T-helper 2 cell treated with Interferon-gamma antibody and Interleukin-4, amounts not matched to agents 100 ng/mL and 5 ng/mL, for 36 hours (primary cell): ENCODE measurements around the gene SNHG17. TPM values are rescaled to one million over a fixed set of nuclear protein-coding genes. Genes with fewer than 3 reads are reported as not detected.
"Not testable (repeated sequence)": the region's sequence is repeated elsewhere in the genome, so short reads cannot be mapped to it uniquely, and the experiment has no call there.

Experiments used
- intact Hi-C: fragments of 100-400 bp; cut with micrococcal nuclease; formaldehyde crosslinking; loops from one replicate; pipeline ENCODE4 v1.15.1; 2023
- total RNA-seq: library from RNA; stranded (reverse); gene quantifications from 2 replicates; pipeline ENCODE4 v1.2.3, GENCODE V29; 2022

SNHG17 gene
- total RNA-seq, 1 donor from 2014 or later, result 48.6 TPM

DNA sequence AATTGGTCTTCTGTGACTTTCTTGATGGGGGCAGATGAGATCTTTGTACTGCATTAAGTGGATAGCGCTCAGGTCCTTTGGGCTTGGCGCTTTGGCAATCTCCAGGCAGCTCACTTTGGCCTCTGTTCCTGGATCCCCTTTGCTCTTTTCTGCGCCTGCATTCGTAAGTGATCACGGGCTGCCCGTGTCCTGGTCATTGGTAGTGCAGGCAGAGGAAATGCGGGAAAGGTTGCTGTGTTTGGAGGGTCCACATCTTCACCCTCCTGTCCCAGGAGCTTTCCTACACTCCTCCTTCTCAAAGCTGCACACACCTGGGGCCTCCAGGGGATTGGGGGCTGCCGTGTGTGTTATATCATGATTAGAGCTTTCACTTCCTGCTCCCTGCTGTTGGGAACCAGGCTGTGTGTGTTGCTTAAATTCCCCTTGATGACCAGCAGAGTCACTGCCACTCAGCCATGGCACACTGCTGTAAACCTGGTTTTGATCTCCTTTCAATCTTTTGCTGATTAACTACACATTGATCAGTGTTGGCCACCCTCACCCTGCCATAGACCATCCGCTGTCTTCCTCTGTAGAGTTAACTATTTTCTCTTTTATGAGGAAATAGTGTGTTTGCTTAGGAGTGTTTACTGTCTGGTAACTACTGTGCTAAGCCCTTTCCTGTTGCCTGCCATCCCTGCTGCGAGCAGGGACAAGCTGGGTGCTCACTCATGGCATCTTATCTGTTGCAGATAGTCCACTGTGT, 13.0 kb upstream of the SNHG17 start:
- intact Hi-C loops, result no loop called here

DNA sequence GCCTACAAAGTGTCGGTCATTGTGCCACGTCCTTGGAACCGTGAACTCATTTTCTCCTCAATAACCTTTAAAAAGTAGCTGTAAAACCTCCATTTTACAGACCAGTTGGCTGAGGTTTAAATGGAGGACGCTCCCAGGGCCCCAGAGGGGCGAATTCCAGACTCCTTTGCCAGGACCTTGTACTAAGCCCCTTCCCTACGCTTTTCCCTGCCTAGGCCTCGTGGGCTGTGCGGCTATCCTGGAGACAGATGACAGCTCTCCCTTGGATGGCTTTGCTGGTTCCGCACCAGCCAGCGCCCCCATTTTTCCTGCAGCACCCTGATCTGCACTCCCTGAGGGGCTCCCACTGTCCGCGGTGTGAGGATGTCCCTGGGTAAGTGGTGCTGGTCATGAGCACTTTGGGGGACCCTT, 12.1 kb upstream of the SNHG17 start:
- intact Hi-C loops, result no loop called here

GRCh38 chr20:38446441-38447209, 11.5 kb upstream of the SNHG17 start:
- intact Hi-C loops, result loop anchor here (1.0 kb wide), 3 partner anchors 11 to 413 kb away; partner anchors contain the start of genes RALGAPB, RPRD1B, SNHG17 and TTI1

DNA sequence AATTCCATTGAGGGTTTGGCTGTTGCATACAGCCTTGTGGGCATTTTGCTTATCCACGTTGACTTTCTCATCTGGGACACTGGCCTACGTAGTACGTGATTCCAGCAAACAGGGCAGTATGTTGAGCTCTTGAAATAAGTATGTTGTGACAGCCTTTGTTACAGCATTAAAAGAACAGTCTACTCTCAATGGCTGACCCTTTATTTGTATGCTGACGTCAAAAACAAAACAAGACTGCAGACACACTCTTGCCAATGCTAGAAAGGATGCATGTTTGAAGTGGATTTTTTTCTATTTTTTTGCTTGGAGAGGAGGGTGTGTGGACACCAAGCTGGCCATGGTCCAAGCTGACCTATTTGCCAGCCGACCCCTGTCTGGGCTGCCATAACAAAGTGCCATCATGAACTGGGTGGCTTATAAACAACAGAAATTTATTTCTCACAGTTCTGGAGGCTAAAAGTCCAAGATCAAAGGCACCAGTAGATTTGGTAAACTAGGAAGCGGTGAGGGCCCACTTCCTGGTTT, 10.8 kb upstream of the SNHG17 start:
- intact Hi-C loops, result loop anchor here (1.0 kb wide), 3 partner anchors 11 to 413 kb away; partner anchors contain the start of genes RALGAPB, RPRD1B, SNHG17 and TTI1

- intact Hi-C loops, result no loop called here
Observed at GRCh38 chr20:38445381-38445796, 10.3 kb upstream of the SNHG17 start.

- intact Hi-C loops, result no loop called here
Observed at GRCh38 chr20:38441916-38442315, 6.8 kb upstream of the SNHG17 start.

- intact Hi-C loops, result not testable (repeated sequence)
Observed at GRCh38 chr20:38441110-38441509, 6.0 kb upstream of the SNHG17 start.

- intact Hi-C loops, result no loop called here
Observed at GRCh38 chr20:38437796-38438195, 2.7 kb upstream of the SNHG17 start.

DNA sequence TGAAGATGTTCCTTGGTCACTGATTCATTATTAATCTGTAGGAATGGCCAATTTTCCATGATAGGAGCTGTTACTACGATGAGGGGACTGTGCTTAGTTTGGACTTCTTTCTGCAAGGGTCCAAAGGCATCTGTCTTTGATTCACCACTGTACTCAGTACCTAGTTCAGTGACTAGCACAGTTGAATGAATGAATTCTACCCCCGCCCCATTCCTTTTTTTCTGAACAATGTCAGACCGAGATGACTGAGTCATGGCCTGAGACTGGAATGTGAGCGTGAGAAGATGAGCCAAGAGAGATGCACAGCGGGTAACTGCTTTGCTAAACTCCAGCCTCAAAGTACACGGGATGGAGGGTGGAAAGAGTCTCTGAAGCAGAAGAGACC, 419 bp upstream of the SNHG17 start:
- intact Hi-C loops, result loop anchor here (1.0 kb wide), 1 partner anchor 11 kb away; no protein-coding TSS in a partner anchor

DNA sequence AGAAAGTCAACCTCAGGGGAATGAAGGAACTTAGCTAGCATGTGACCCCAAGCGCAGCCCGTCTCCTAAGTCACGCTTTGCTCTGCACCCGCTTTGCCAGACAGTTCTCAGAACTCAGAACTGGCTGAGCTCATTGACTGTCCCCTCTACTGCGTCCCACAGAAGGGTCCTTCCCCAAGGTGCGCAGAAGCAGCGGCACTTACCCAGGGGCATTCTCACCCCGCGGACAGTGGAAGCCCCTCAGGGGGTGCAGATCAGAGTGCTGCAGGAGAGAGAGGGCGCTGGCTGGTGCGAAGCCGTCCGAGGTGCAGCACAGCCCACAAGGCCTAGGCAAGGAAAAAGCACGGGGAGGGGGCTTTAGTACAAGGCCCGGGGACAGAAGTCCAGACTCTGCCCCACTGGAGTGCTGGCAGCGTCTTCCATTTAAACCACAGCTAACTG, 807 bp downstream of the SNHG17 start:
- intact Hi-C loops, result no loop called here

DNA sequence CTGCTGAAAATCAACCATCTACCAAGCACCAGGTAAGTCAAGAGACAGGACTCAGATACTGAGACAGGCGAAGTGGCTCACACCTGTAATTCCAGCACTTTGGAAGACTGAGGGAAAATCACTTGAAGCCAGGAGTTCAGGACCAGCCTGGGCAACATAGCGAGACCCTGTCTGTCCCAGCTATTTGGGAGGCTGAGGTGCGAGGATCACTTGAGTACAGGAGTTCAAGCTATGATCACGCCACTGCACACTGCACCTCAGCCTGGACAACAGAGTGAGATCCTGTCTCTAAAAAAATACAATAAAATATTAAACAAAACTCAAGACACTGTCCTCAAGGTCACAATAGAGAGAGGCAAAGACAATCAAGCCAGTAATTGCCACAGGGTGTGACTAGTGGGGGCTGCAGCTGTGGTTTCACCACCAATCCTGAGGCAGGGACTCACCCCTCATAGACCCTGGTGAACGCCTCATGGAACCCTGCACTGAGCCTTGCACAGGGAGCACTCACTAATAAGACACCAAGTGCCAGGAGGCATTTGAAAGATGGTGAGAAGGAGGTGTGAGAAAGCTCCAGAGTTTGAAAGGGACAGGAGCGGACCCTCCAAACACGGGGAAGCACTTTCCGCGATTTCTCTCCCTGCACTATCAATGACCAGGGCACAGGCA, 1.7 kb downstream of the SNHG17 start:
- intact Hi-C loops, result no loop called here

- intact Hi-C loops, result not testable (repeated sequence)
Observed at GRCh38 chr20:38432870-38433269, 2.3 kb downstream of the SNHG17 start.

GRCh38 chr20:38432292-38432691, 2.8 kb downstream of the SNHG17 start:
- intact Hi-C loops, result no loop called here

DNA sequence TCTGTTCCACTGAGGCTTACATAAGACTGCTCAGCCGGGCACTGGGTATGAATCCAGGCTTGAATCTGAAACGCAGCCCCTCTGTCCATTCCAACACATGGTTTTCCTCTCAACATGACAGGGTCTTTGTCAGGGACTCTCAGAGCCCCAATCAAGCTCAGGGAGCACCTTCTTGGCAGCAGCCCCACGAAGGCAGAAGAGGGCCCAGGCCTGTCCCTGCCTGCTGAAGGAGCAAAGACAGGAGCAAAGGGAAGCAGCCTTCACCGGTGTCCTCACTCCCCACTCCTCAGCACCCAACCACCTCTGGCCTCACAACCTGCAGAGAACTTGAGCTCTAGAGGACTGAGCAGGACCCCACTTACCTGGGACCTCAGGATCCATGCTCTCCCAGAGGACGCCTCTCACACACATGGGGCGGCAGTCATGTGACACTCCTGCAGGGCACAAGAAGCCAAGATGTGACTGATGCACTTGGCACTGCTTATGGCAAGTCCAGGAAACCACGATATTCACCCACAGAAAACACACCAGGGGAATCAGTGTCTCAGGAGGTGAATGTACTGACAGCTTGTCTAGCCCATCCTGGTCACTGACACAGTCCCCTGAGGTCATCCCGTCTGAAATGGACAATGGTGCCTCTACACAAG, 4.3 kb downstream of the SNHG17 start:
- intact Hi-C loops, result no loop called here

GRCh38 chr20:38429301-38429700, 5.8 kb downstream of the SNHG17 start:
- intact Hi-C loops, result no loop called here

GRCh38 chr20:38428800-38429199, 6.3 kb downstream of the SNHG17 start:
- intact Hi-C loops, result no loop called here

DNA sequence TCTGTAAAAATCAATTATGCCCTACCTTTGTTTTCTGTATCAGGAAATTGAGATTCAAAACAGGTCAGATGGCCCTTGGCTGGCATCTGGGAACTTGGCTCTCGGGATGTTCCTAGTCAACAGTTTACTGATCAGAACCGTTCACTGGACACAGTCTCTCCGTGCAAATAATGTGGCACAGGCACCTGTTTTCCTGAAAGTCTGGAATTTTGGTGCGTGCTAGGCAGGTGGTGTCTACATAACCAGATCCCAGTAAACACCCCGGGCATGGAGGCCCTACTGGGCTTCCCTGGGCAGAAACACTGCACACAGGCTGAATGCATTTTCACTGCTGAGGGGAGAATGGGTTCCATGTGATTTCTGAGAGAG, 7.5 kb downstream of the SNHG17 start:
- intact Hi-C loops, result no loop called here

DNA sequence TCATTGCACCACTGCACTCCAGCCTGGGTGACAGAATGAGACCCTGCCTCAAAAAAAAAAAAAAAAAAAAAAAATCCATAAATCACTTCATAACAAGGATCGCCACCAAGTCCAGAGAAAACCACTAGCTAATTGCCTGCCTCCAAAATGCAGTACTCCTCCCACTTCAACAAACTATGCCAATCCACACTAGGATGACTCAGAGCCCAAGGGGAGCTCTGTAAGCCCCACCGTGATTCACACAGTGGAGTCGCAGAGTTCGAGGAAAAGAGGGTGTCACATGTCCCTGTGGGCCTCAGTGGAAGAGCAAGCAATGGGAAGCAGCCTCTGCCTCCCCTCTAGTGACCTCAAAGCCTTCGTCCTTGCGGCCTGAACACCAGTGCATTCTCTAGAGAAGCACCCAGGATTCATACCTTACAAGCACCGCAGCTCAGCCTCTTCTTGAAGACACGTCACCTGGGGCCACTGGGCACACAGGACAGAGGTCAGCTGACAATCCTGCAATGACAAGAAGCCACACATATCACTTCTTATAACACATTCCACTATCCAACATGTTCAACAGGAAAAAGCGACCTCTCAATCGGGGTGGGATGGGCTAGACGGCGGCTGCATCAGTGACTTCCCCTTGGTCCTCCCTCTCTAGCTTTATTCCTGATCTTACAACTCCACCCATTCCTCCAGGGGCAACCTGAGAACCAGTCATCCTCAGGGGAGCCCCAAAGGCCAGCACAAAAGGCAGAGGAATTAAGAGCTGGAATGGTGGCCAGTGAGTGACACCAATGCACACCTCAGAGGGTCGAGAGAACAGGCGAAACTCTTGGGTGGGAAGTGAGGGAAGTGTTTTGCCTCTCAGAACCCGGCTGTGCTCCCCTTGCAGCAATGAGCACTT, 8.9 kb downstream of the SNHG17 start:
- intact Hi-C loops, result no loop called here

GRCh38 chr20:38424401-38424800, 10.7 kb downstream of the SNHG17 start:
- intact Hi-C loops, result no loop called here

- intact Hi-C loops, result no loop called here
Observed at GRCh38 chr20:38423541-38423940, 11.6 kb downstream of the SNHG17 start.
